Epithelial cell of esophagus (primary cell): Measurements from ENCODE around the gene TRIM65.
A peak's percentile ranks its signal among the peaks of the same experiment; 100 is the strongest.
"Not testable (repeated sequence)": the region's sequence is repeated elsewhere in the genome, so short reads cannot be mapped to it uniquely, and the experiment has no call there.

Source experiments
- DNase-seq: peaks from one replicate; pipeline ENCODE4 v3.0.0; 2010; ENCODE audit warnings: low read depth
- H3K4me3 ChIP-seq: 2 replicates; pipeline ENCODE4 v1.5.1; 2011; ENCODE audit warnings: mild to moderate bottlenecking, low read length, control low read depth
- CTCF ChIP-seq: IDR thresholded peaks from 2 replicates; pipeline ENCODE4 v1.5.1; 2011; ENCODE audit warnings: low read depth, mild to moderate bottlenecking, low read length, control low read depth, inconsistent platforms; ENCODE audit not compliant: insufficient read depth; ENCODE audit errors: missing control alignments

TRIM65 gene

GRCh38 chr17:75875182-75875939 lies 21.4 kb downstream of the TRIM65 start:
- no peak for TF ChIP-seq CTCF
- no peak for DNase-seq
- H3K4me3 ChIP-seq, result no peak overlapping the region

GRCh38 chr17:75874323-75875181 lies 22.2 kb downstream of the TRIM65 start:
- no peak for DNase-seq
- no peak overlapping the region for H3K4me3 ChIP-seq
- no peak for TF ChIP-seq CTCF

GRCh38 chr17:75873587-75874322 lies 23.0 kb downstream of the TRIM65 start:
- TF ChIP-seq CTCF, result no peak
- H3K4me3 ChIP-seq, result no peak overlapping the region
- no peak for DNase-seq

GRCh38 chr17:75872434-75873351 lies 24.1 kb downstream of the TRIM65 start:
- no peak for TF ChIP-seq CTCF
- DNase-seq, result peak; percentile 86
- no peak overlapping the region for H3K4me3 ChIP-seq

GRCh38 chr17:75870228-75870627 lies 26.5 kb downstream of the TRIM65 start:
- not testable (repeated sequence) for H3K4me3 ChIP-seq, DNase-seq

GRCh38 chr17:75869282-75870141 lies 27.2 kb downstream of the TRIM65 start:
- no peak overlapping the region for H3K4me3 ChIP-seq
- DNase-seq, result peak; percentile 63
- no peak for TF ChIP-seq CTCF

GRCh38 chr17:75868730-75869281 lies 27.9 kb downstream of the TRIM65 start:
- H3K4me3 ChIP-seq, DNase-seq: not testable (repeated sequence)

- not testable (repeated sequence) for H3K4me3 ChIP-seq, DNase-seq
Observed at GRCh38 chr17:75865404-75866188, 31.2 kb downstream of the TRIM65 start.

- DNase-seq, result peak; percentile 59
- not testable (repeated sequence) for H3K4me3 ChIP-seq
Observed at GRCh38 chr17:75864887-75865286, 31.9 kb downstream of the TRIM65 start.
